GM21367 (cell line): ENCODE data around the gene IFRD2.
"Not testable (repeated sequence)": the region's sequence is repeated elsewhere in the genome, so short reads cannot be mapped to it uniquely, and the experiment has no call there.

Source experiments
- ATAC-seq: cut with Tn5 transposase; IDR thresholded peaks from one replicate; pipeline ENCODE4 v1.9.1; 2021; ENCODE audit not compliant: unreplicated experiment

Gene IFRD2

GRCh38 chr3:50286322-50287227, 5.7 kb downstream of the IFRD2 start:
- ATAC-seq: no peak

GRCh38 chr3:50284121-50284520, 8.1 kb downstream of the IFRD2 start:
- ATAC-seq: not testable (repeated sequence)

- no peak for ATAC-seq
Measured at GRCh38 chr3:50279255-50280016, 12.8 kb downstream of the IFRD2 start.

GRCh38 chr3:50278880-50279224, 13.4 kb downstream of the IFRD2 start, which contains the start of gene LSMEM2:
LSMEM2 (plus strand) TSS chr3:50279087; CDS start chr3:50279114, 27 bp downstream.
- ATAC-seq: no peak

GRCh38 chr3:50278123-50278879, 13.9 kb downstream of the IFRD2 start:
- no peak for ATAC-seq

- no peak for ATAC-seq
Measured at GRCh38 chr3:50276762-50277101, 15.5 kb downstream of the IFRD2 start.

- ATAC-seq: no peak
Measured at GRCh38 chr3:50275996-50276761, 16.1 kb downstream of the IFRD2 start.

GRCh38 chr3:50275141-50275995, 16.9 kb downstream of the IFRD2 start:
- ATAC-seq: no peak

GRCh38 chr3:50274371-50275104, 17.7 kb downstream of the IFRD2 start:
- ATAC-seq: no peak

GRCh38 chr3:50273689-50274065, 18.6 kb downstream of the IFRD2 start:
- ATAC-seq: no peak

GRCh38 chr3:50272911-50273688, 19.1 kb downstream of the IFRD2 start:
- ATAC-seq: no peak

- not testable (repeated sequence) for ATAC-seq
Measured at GRCh38 chr3:50272538-50272910, 19.7 kb downstream of the IFRD2 start.

- no peak for ATAC-seq
Measured at GRCh38 chr3:50271314-50271936, 20.8 kb downstream of the IFRD2 start.

- ATAC-seq: no peak
Measured at GRCh38 chr3:50270422-50271224, 21.6 kb downstream of the IFRD2 start.

GRCh38 chr3:50269977-50270413, 22.2 kb downstream of the IFRD2 start:
- no peak for ATAC-seq

GRCh38 chr3:50269460-50269859, 22.8 kb downstream of the IFRD2 start:
- ATAC-seq: no peak
